H9 (cell line): Measurements from ENCODE around the gene AHDC1. TPM values are rescaled to one million over a fixed set of nuclear protein-coding genes. Genes with fewer than 3 reads are reported as not detected.

Experiments
- DNase-seq: peaks from one replicate; pipeline ENCODE4 v3.0.0-alpha.2; 2017
- H2AFZ ChIP-seq: one replicate; pipeline ENCODE4 v1.6.1; 2013; ENCODE audit warnings: mild to moderate bottlenecking, low read length, control low read depth, moderate library complexity
- H2AK5ac ChIP-seq: 2 replicates; pipeline ENCODE4 v1.6.1; 2013; ENCODE audit warnings: low read length, control low read depth, mixed read lengths; ENCODE audit not compliant: insufficient read length
- H2BK120ac ChIP-seq: one replicate; pipeline ENCODE4 v1.6.1; 2013; ENCODE audit warnings: low read depth, mild to moderate bottlenecking, low read length, control low read depth, inconsistent platforms; ENCODE audit not compliant: poor library complexity, severe bottlenecking
- H2BK12ac ChIP-seq: 2 replicates; pipeline ENCODE4 v1.6.1; 2013; ENCODE audit warnings: low read length, control low read depth, mixed read lengths, low read depth; ENCODE audit not compliant: insufficient read length
- H2BK15ac ChIP-seq: 2 replicates; pipeline ENCODE4 v1.6.1; 2013; ENCODE audit warnings: low read depth, low read length, control low read depth
- H2BK20ac ChIP-seq: one replicate; pipeline ENCODE4 v1.6.1; 2013; ENCODE audit warnings: low read depth, mild to moderate bottlenecking, low read length, control low read depth, inconsistent platforms; ENCODE audit not compliant: poor library complexity, severe bottlenecking
- H2BK5ac ChIP-seq: 2 replicates; pipeline ENCODE4 v1.6.1; 2013; ENCODE audit warnings: low read length, control low read depth, mixed read lengths; ENCODE audit not compliant: insufficient read length
- H3K14ac ChIP-seq: 2 replicates; pipeline ENCODE4 v1.6.1; 2013; ENCODE audit warnings: low read length, control low read depth; ENCODE audit not compliant: insufficient read depth
- H3K18ac ChIP-seq: 2 replicates; pipeline ENCODE4 v1.6.1; 2013; ENCODE audit warnings: low read depth, mild to moderate bottlenecking, mixed read lengths, low read length, control low read depth; ENCODE audit not compliant: insufficient read length
- H3K23ac ChIP-seq: 2 replicates; pipeline ENCODE4 v1.6.1; 2013; ENCODE audit warnings: low read length, control low read depth, mixed read lengths, low read depth; ENCODE audit not compliant: insufficient read length
- H3K23me2 ChIP-seq: 2 replicates; pipeline ENCODE4 v1.6.1; 2013; ENCODE audit warnings: low read depth, mild to moderate bottlenecking, mixed read lengths, low read length, control low read depth; ENCODE audit not compliant: insufficient read length, poor library complexity, severe bottlenecking
- H3K27ac ChIP-seq: 2 replicates; pipeline ENCODE4 v1.5.1; 2013; ENCODE audit warnings: low read length, control low read depth, mixed read lengths, low read depth; ENCODE audit not compliant: insufficient read length
- H3K27me3 ChIP-seq: 2 replicates; pipeline ENCODE4 v1.6.1; 2013; ENCODE audit warnings: low read length, control low read depth, inconsistent platforms; ENCODE audit not compliant: insufficient read depth
- H3K4ac ChIP-seq: 2 replicates; pipeline ENCODE4 v1.6.1; 2013; ENCODE audit warnings: low read depth, mild to moderate bottlenecking, control low read depth, inconsistent platforms, low read length, moderate library complexity
- H3K4me1 ChIP-seq: 2 replicates; pipeline ENCODE4 v1.6.1; 2013; ENCODE audit warnings: low read length, control low read depth, inconsistent platforms; ENCODE audit not compliant: insufficient read depth
- H3K4me2 ChIP-seq: 2 replicates; pipeline ENCODE4 v1.6.1; 2013; ENCODE audit warnings: low read length, control low read depth, mixed read lengths; ENCODE audit not compliant: insufficient read length, insufficient read depth
- H3K56ac ChIP-seq: 2 replicates; pipeline ENCODE4 v1.6.1; 2013; ENCODE audit warnings: low read depth, mild to moderate bottlenecking, mixed read lengths, low read length, control low read depth; ENCODE audit not compliant: insufficient read length
- H3K79me1 ChIP-seq: 2 replicates; pipeline ENCODE4 v1.6.1; 2013; ENCODE audit warnings: low read depth, mild to moderate bottlenecking, moderate library complexity, low read length, control low read depth, inconsistent platforms; ENCODE audit not compliant: insufficient read depth, poor library complexity, severe bottlenecking
- H3K79me2 ChIP-seq: 2 replicates; pipeline ENCODE4 v1.6.1; 2013; ENCODE audit warnings: low read length, control low read depth, inconsistent platforms; ENCODE audit not compliant: insufficient read depth
- H3K9ac ChIP-seq: 2 replicates; pipeline ENCODE4 v1.6.1; 2013; ENCODE audit warnings: low read length, control low read depth, mixed read lengths; ENCODE audit not compliant: insufficient read length; ENCODE audit errors: extremely low read depth
- H3K9me3 ChIP-seq: one replicate; pipeline ENCODE4 v1.6.1; 2013; ENCODE audit warnings: low read depth, low read length, inconsistent platforms; ENCODE audit not compliant: control insufficient read depth
- H3T11ph ChIP-seq: one replicate; pipeline ENCODE4 v1.6.1; 2013; ENCODE audit warnings: mild to moderate bottlenecking, low read length, control low read depth, inconsistent platforms
- H4K20me1 ChIP-seq: one replicate; pipeline ENCODE4 v1.6.1; 2013; ENCODE audit not compliant: control insufficient read depth, insufficient read length, insufficient read depth
- H4K5ac ChIP-seq: 2 replicates; pipeline ENCODE4 v1.6.1; 2013; ENCODE audit warnings: low read depth, mild to moderate bottlenecking, mixed read lengths, low read length, control low read depth; ENCODE audit not compliant: insufficient read length
- H4K8ac ChIP-seq: replicated peaks from 2 replicates; pipeline ENCODE4 v1.6.1; 2013; ENCODE audit warnings: low read length, control low read depth, mixed read lengths, low read depth; ENCODE audit not compliant: insufficient read length
- H4K91ac ChIP-seq: 2 replicates; pipeline ENCODE4 v1.6.1; 2013; ENCODE audit warnings: low read depth, mild to moderate bottlenecking, moderate library complexity, mixed read lengths, low read length, control low read depth; ENCODE audit not compliant: insufficient read length
- H3K27ac Mint-ChIP-seq, 3 experiments: 2 replicates in 2 of 3; 3 replicates in 1 of 3; pipeline ENCODE4 v1.8.0; 2020 to 2021; ENCODE audit warnings: mixed read lengths in 3 of 3, mild to moderate bottlenecking in 1 of 3, moderate library complexity in 1 of 3
- H3K27me3 Mint-ChIP-seq: 2 replicates; pipeline ENCODE4 v1.8.0; 2021; ENCODE audit warnings: low read depth, mild to moderate bottlenecking, moderate library complexity, mixed read lengths
- H3K36me3 Mint-ChIP-seq, 3 experiments: 2 replicates in 2 of 3; 3 replicates in 1 of 3; pipeline ENCODE4 v1.8.0; 2020 to 2021; ENCODE audit warnings: low read depth in 3 of 3, mixed read lengths in 3 of 3; ENCODE audit not compliant: insufficient read depth in 1 of 3
- H3K4me1 Mint-ChIP-seq, 2 experiments: 2 replicates each; pipeline ENCODE4 v1.8.0; 2020; ENCODE audit warnings: mixed read lengths in 2 of 2
- H3K4me3 Mint-ChIP-seq, 2 experiments: 2 replicates in 1 of 2; 3 replicates in 1 of 2; pipeline ENCODE4 v1.8.0; 2020 to 2021; ENCODE audit warnings: mild to moderate bottlenecking in 2 of 2, mixed read lengths in 2 of 2, moderate library complexity in 1 of 2
- H3K9me3 Mint-ChIP-seq, 2 experiments: 2 replicates in 1 of 2; 3 replicates in 1 of 2; pipeline ENCODE4 v1.8.0; 2020; ENCODE audit warnings: mild to moderate bottlenecking in 2 of 2, mixed read lengths in 2 of 2, moderate library complexity in 1 of 2
- CTCF ChIP-seq: fragments of 200-600 bp; sonication (generic); conservative IDR thresholded peaks from 3 replicates; pipeline ENCODE4 v1.8.0; 2021; ENCODE audit warnings: antibody characterized with exemption, mild to moderate bottlenecking
- WGBS: extraction: QIAGEN DNeasy Blood & Tissue Kit; methylation state at CpG from one replicate; pipeline ENCODE4 v1.1.7; 2013; ENCODE audit warnings: missing lambda C conversion rate, low lambda C conversion rate, mixed read lengths; ENCODE audit not compliant: insufficient read length; ENCODE audit errors: extremely low coverage; 5-methylcytosine and 5-hydroxymethylcytosine counted together
- total RNA-seq: library from RNA; stranded (reverse); gene quantifications from 2 replicates; pipeline ENCODE4 v1.2.1, GENCODE V29; 2021

Gene AHDC1
- total RNA-seq, 1 experiment from 2014 or later = 29.4 TPM

DNA sequence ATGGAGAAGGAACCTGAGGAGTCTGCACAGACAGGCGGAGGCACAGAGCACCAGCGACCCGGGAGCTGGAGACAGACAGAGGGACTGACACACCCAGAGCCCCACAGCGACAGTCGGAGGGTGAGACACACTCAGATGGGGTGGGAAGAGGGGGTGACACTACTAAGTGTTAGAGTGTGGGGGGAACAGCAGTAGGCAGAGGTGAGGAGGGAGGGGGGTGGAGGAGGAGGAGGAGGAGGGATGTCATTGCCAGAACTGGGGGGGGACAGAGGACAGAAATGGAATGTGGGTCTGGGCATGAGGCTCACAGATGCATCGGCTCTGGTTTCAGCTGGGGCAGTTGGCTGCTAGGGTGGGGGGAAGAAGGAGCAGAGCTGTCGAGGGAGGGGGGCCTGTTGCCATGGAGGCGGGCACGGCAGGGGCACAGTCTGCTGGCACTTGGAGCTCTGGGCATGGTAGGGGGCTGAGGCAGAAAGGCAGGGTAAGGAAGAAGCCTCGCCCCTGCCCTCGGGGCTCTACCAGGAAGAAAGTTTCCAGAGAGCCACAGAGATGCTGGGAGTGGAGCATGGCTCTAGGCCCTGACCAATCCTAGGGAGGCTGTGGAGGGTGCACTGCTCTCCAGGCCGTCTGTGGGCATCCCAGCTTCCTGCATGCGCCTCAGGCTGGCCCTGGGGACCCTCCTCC is 37.3 kb downstream of the AHDC1 start:
- H3K56ac ChIP-seq = no peak overlapping the region
- no peak overlapping the region for H4K91ac ChIP-seq
- H3K23me2 ChIP-seq = peaks cover 2% of the 10 kb centered on the region
- H4K5ac ChIP-seq = no peak overlapping the region
- peak overlapping the region in 1 of 3 experiments; percentile 41; a peak in 2 of 7 replicates for H3K27ac Mint-ChIP-seq
- no peak overlapping the region for H3T11ph ChIP-seq
- no peak for TF ChIP-seq CTCF
- no peaks in the 10 kb centered on the region for H3K79me2 ChIP-seq
- no peak overlapping the region for H4K8ac ChIP-seq
- no peak overlapping the region for H3K4me2 ChIP-seq
- H2BK120ac ChIP-seq = no peak overlapping the region
- H3K79me1 ChIP-seq = no peaks in the 10 kb centered on the region
- no peak overlapping the region for H3K23ac ChIP-seq
- no peaks in the 10 kb centered on the region for H3K27me3 Mint-ChIP-seq
- H3K14ac ChIP-seq = no peak overlapping the region
- no peaks in the 10 kb centered on the region for H3K9me3 ChIP-seq
- no peak overlapping the region for H3K9ac ChIP-seq
- peaks cover 78 to 86% of the 10 kb centered on the region in 2 experiments for H3K4me1 Mint-ChIP-seq
- no peak for DNase-seq
- H2BK20ac ChIP-seq = no peak overlapping the region
- H3K4me1 ChIP-seq = peaks cover 23% of the 10 kb centered on the region
- H3K9me3 Mint-ChIP-seq = no peaks in the 10 kb centered on the region; a peak in 1 of 5 replicates
- H2AFZ ChIP-seq = no peak overlapping the region
- no peak overlapping the region for H2BK12ac ChIP-seq
- H3K36me3 Mint-ChIP-seq = no peaks in the 10 kb centered on the region
- no peak overlapping the region for H3K4ac ChIP-seq
- peak overlapping the region in 1 of 2 experiments; percentile 47; a peak in 2 of 5 replicates for H3K4me3 Mint-ChIP-seq
- no peaks in the 10 kb centered on the region for H3K27me3 ChIP-seq
- no peak overlapping the region for H3K18ac ChIP-seq
- H2BK15ac ChIP-seq = no peak overlapping the region
- H2BK5ac ChIP-seq = no peak overlapping the region
- no peak overlapping the region for H3K27ac ChIP-seq
- H2AK5ac ChIP-seq = no peak overlapping the region
- H4K20me1 ChIP-seq = no peaks in the 10 kb centered on the region
- no CpG with 5 or more reads among the region's 13 CpGs for WGBS
